Measurements from ENCODE around the gene LRRC75A. TPM values are rescaled to one million over a fixed set of nuclear protein-coding genes. Genes with fewer than 3 reads are reported as not detected.

The LRRC75A gene
- total and polyA plus RNA-seq, 2 of the 13 experiments (the other 11 are each of a cell fraction or from before 2014, with no cell fraction given) = 0.03 TPM; not detected in 1

DNA sequence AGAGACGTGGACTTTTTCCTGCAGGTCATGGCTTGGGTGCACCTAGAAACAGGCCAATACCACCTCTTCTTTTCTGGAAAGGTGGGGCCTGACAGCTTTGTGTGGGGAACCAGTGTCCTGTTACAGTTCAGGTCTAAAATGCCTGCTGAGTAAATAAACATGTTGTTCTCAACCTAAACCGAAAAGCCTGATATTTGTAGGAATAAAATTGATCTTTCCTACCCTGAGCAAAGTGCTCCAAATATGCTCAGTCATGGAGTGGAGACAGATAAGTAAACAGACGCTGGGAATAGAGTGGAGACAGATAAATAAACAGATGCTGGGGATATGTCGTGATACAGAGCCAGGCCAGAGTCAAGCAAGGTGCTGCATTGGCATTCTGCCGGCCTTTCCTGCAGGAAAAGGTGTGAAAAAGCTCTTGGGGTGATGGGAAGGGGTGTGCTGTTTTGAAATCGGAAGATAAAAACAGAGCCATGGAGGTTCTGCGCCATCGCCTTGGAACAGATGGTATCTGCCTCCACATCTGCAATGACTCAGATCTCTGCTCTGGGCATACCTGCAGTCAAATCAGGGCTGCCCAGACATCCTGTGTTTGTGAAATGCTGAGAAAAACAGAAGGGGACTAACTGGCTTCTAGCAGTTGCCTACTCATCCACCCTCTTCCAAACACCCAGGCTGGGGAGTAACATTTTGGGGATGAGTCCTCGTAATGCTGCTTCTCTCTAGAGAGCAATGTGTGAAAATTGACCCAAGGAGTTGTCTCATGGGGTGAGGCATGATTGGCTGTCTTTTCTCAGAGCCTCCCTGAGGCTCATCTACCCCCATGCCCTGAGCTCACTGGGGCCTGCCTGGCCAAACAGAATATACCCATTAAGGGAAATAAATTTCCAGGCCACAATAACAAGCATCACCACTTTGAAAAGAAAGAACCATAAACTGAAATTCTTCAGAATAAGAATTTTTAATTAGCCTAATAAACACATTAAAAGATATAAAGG lies 93.4 kb downstream of the LRRC75A start (continued):
- TF ChIP-seq, protein P1, sequence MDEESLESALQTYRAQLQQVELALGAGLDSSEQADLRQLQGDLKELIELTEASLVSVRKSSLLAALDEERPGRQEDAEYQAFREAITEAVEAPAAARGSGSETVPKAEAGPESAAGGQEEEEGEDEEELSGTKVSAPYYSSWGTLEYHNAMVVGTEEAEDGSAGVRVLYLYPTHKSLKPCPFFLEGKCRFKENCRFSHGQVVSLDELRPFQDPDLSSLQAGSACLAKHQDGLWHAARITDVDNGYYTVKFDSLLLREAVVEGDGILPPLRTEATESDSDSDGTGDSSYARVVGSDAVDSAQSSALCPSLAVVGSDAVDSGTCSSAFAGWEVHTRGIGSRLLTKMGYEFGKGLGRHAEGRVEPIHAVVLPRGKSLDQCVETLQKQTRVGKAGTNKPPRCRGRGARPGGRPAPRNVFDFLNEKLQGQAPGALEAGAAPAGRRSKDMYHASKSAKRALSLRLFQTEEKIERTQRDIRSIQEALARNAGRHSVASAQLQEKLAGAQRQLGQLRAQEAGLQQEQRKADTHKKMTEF (CRISPR knock-in tag; IDR thresholded peaks at IDR 0.05) = 0 out of 2 replicates have a peak, but pooled peaks have one; percentile 17
- TF ChIP-seq GZF1 (CRISPR knock-in tag; IDR thresholded peaks at IDR 0.05) (no peak), FIP1L1 (IDR thresholded peaks at IDR 0.05; ENCODE audit: borderline replicate concordance, insufficient read depth, low read depth, low read length) (no peak), ZNF460 (CRISPR knock-in tag; IDR thresholded peaks at IDR 0.05; ENCODE audit: borderline replicate concordance) (no peak), RBM39 (IDR thresholded peaks at IDR 0.05; ENCODE audit: low read depth, low read length, poor library complexity, severe bottlenecking) (no peak), KAT7 (CRISPR knock-in tag; IDR thresholded peaks at IDR 0.05; ENCODE audit: borderline replicate concordance) (no peak), MATR3 (CRISPR knock-in tag; IDR thresholded peaks at IDR 0.05) (no peak), RXRB (CRISPR knock-in tag; IDR thresholded peaks at IDR 0.05; ENCODE audit: borderline replicate concordance) (no peak), ZBTB38 (CRISPR knock-in tag; IDR thresholded peaks at IDR 0.05) (no peak), ZNF562 (CRISPR knock-in tag; IDR thresholded peaks at IDR 0.05; ENCODE audit: borderline replicate concordance) (no peak), RNF2 (conservative IDR thresholded peaks at IDR 0.05; ENCODE audit: low read depth) (no peak)
- TF ChIP-seq, protein P2, sequence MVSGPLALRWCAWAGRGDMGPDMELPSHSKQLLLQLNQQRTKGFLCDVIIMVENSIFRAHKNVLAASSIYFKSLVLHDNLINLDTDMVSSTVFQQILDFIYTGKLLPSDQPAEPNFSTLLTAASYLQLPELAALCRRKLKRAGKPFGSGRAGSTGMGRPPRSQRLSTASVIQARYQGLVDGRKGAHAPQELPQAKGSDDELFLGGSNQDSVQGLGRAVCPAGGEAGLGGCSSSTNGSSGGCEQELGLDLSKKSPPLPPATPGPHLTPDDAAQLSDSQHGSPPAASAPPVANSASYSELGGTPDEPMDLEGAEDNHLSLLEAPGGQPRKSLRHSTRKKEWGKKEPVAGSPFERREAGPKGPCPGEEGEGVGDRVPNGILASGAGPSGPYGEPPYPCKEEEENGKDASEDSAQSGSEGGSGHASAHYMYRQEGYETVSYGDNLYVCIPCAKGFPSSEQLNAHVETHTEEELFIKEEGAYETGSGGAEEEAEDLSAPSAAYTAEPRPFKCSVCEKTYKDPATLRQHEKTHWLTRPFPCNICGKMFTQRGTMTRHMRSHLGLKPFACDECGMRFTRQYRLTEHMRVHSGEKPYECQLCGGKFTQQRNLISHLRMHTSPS (CRISPR knock-in tag; IDR thresholded peaks at IDR 0.05; ENCODE audit: low read depth) = peak; percentile 51; the same call in 1 of the 2 replicates
- TF ChIP-seq, protein P3, sequence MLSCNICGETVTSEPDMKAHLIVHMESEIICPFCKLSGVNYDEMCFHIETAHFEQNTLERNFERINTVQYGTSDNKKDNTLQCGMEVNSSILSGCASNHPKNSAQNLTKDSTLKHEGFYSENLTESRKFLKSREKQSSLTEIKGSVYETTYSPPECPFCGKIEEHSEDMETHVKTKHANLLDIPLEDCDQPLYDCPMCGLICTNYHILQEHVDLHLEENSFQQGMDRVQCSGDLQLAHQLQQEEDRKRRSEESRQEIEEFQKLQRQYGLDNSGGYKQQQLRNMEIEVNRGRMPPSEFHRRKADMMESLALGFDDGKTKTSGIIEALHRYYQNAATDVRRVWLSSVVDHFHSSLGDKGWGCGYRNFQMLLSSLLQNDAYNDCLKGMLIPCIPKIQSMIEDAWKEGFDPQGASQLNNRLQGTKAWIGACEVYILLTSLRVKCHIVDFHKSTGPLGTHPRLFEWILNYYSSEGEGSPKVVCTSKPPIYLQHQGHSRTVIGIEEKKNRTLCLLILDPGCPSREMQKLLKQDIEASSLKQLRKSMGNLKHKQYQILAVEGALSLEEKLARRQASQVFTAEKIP (CRISPR knock-in tag; IDR thresholded peaks at IDR 0.05; ENCODE audit: borderline replicate concordance) = no peak
- TF ChIP-seq, protein P4, sequence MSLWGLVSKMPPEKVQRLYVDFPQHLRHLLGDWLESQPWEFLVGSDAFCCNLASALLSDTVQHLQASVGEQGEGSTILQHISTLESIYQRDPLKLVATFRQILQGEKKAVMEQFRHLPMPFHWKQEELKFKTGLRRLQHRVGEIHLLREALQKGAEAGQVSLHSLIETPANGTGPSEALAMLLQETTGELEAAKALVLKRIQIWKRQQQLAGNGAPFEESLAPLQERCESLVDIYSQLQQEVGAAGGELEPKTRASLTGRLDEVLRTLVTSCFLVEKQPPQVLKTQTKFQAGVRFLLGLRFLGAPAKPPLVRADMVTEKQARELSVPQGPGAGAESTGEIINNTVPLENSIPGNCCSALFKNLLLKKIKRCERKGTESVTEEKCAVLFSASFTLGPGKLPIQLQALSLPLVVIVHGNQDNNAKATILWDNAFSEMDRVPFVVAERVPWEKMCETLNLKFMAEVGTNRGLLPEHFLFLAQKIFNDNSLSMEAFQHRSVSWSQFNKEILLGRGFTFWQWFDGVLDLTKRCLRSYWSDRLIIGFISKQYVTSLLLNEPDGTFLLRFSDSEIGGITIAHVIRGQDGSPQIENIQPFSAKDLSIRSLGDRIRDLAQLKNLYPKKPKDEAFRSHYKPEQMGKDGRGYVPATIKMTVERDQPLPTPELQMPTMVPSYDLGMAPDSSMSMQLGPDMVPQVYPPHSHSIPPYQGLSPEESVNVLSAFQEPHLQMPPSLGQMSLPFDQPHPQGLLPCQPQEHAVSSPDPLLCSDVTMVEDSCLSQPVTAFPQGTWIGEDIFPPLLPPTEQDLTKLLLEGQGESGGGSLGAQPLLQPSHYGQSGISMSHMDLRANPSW (CRISPR knock-in tag; IDR thresholded peaks at IDR 0.05; ENCODE audit: borderline replicate concordance) = no peak
- TF ChIP-seq, protein P5, sequence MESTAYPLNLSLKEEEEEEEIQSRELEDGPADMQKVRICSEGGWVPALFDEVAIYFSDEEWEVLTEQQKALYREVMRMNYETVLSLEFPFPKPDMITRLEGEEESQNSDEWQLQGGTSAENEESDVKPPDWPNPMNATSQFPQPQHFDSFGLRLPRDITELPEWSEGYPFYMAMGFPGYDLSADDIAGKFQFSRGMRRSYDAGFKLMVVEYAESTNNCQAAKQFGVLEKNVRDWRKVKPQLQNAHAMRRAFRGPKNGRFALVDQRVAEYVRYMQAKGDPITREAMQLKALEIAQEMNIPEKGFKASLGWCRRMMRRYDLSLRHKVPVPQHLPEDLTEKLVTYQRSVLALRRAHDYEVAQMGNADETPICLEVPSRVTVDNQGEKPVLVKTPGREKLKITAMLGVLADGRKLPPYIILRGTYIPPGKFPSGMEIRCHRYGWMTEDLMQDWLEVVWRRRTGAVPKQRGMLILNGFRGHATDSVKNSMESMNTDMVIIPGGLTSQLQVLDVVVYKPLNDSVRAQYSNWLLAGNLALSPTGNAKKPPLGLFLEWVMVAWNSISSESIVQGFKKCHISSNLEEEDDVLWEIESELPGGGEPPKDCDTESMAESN (CRISPR knock-in tag; conservative IDR thresholded peaks at IDR 0.05) = no peak
- TF ChIP-seq, protein P6, sequence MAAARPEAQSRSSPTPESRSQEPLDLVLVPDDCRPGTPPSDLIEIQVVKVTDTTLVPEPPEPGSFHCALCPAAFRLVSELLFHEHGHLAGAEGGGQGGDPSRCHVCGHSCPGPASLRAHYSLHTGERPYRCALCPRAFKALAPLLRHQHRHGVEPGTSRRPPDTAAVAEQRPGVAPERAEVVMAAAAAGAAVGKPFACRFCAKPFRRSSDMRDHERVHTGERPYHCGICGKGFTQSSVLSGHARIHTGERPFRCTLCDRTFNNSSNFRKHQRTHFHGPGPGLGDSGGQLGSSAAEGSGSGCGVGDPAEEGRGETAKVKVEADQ (CRISPR knock-in tag; IDR thresholded peaks at IDR 0.05; ENCODE audit: borderline replicate concordance) = no peak
